Measurements from ENCODE around the gene HSPG2.
A peak's percentile ranks its signal among the peaks of the same experiment; 100 is the strongest.
"Not testable (repeated sequence)": the region's sequence is repeated elsewhere in the genome, so short reads cannot be mapped to it uniquely, and the experiment has no call there.

The HSPG2 gene

GRCh38 chr1:21937034-21937371 is at the start of gene HSPG2:
TSS of gene HSPG2 (minus strand) at chr1:21937310. CDS start at chr1:21937217, 93 bp downstream.
- no peak for DNase-seq

DNA sequence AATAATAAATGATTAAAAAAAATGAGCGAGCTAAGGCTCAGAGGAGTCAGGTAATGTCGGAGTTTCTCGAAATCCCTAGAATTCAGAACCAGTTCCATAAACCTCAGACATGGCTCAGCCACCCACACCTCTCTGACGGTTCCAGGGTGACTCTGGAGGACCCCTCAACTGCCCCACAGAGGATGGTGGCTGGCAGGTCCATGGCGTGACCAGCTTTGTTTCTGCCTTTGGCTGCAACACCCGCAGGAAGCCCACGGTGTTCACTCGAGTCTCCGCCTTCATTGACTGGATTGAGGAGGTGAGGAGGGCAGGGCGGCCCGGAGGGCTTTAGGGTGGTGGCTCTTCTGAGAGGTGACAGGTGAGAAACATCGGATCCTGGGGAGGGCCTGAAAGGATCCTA is 49.3 kb upstream of the HSPG2 start:
- not testable (repeated sequence) for DNase-seq

DNA sequence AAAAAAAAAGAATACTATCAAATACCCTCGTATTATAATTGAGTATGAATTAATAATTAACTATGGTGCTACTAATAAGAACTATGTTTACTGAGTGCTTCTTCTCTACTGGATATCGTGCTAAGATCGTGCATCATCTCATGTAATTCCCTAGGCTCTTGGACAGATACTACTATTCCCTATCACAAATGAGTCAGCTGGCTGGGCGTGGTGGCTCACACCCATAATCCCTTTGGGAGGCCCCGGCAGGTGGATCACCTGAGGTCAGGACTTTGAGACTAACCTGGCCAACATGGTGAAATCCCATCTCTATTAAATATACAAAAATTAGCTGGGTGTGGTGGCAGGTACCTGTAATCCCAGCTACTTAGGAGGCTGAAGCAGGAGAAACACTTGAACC is 48.8 kb upstream of the HSPG2 start:
- DNase-seq: not testable (repeated sequence)

GRCh38 chr1:21983539-21983938 is 46.4 kb upstream of the HSPG2 start:
- not testable (repeated sequence) for DNase-seq

DNA sequence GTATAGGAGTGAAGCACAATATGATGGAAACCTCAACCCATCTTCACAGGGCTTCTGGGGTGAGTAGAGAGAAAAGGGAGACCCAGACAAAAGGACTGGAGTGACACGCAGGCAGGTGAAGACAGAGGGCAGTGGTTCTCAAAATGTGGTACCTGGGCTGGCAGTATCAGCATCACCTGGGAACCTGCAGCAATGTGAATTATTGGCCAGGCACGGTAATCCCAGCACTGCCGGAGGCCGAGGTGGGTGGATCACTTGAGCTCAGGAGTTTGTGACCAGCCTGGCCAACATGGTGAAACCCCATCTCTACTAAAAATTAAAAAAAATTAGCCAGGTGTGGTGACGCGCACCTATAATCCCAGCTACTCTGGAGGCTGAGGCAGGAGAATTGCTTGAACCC is 45.0 kb upstream of the HSPG2 start:
- not testable (repeated sequence) for DNase-seq

DNA sequence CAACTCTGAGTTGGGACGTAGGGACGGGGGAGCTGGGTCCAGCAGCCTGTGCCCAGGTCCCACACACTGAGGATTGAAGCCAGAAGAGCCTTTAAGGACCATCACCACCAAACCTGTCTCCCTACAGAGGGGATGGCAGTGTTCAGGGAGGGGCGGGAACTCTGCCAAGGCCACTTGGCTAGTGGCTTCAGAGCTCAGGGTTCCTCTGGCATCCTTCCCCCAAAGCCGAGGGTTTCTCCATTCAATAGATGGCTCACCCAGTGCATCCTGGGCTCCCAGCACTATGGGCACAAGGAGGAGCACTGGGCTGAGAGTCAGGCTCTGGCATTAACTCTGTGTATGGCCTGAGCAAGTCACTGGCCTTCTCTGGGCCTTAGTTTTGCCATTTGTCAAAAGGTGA is 44.1 kb upstream of the HSPG2 start:
- not testable (repeated sequence) for DNase-seq

DNA sequence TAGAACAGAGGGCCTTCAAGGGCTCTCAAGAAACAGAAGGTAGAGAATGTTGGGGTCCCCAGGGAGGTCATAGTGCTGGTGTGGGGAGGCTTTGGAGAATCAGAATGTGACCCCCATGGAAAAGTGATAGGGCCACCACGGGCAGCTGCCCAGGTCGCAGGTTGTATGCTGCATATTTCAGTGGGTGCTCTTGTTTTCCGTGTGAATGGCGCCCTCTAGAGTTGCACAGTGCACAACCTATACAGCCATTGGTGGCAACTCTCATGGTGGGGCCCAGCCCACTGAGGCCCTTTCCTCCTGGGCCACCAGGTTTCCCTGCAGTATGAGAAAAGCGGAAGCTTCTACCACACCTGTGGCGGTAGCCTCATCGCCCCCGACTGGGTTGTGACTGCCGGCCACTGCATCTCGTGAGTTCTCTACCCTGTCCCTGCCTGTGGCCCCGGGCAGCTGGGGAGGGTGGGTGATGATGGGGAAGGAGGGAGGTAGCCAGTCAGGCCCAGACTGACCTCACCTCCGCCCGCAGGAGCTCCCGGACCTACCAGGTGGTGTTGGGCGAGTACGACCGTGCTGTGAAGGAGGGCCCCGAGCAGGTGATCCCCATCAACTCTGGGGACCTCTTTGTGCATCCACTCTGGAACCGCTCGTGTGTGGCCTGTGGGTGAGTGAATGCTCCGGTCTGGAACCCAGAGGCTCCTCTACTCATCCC is 43.6 kb upstream of the HSPG2 start:
- not testable (repeated sequence) for DNase-seq

GRCh38 chr1:21978209-21978608 is 41.1 kb upstream of the HSPG2 start:
- not testable (repeated sequence) for DNase-seq

GRCh38 chr1:21976703-21977239 is 39.7 kb upstream of the HSPG2 start, which contains the start of gene CELA3B:
TSS of gene CELA3B (plus strand) at chr1:21977022. CDS start at chr1:21977040, 18 bp downstream.
- DNase-seq: not testable (repeated sequence)

- DNase-seq: not testable (repeated sequence)
These were observed 38.2 kb upstream of the HSPG2 start for GRCh38 chr1:21975296-21975695.

DNA sequence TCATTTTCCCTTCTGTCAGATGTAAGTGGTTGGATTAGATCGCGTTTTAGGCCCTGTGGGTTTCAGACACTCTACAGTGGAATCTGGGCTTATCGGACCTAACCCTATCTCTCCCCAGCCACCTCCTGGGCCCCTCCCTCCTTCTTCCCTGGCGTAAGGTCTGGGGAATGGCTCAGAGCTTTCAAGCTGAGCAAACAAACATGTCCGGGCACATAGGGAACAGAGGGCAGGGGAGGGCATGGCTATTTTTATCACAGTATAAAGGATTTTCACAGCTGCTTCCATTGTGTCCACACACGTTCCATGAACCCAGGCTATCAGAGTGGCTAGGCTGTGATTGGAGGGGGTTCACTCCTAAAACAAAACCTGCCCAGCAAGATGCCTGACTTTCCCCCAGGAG is 37.6 kb upstream of the HSPG2 start:
- not testable (repeated sequence) for DNase-seq

DNA sequence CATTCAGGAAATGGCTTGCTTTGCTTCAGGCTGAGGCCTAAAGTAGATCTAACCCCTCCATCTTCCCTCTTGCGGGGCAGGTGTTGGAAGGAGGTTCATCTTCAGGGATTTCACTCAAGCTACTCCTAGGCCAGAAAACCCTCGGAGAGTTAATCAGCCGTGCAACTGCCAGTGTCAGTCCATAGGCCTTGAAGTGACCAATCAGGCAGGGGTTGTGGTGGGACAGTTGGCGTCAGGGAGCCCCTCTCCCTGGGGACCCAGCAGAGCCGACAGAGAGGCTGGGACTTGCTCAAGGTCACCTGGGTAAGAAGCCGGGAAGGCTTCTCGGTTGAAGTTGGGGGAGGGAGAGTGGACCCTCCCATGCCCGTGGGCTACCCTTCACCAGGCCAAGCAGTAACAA is 36.8 kb upstream of the HSPG2 start:
- not testable (repeated sequence) for DNase-seq

GRCh38 chr1:21972973-21973441 is 35.9 kb upstream of the HSPG2 start:
- not testable (repeated sequence) for DNase-seq

- not testable (repeated sequence) for DNase-seq
These were observed 33.4 kb upstream of the HSPG2 start for GRCh38 chr1:21970523-21970922.

DNA sequence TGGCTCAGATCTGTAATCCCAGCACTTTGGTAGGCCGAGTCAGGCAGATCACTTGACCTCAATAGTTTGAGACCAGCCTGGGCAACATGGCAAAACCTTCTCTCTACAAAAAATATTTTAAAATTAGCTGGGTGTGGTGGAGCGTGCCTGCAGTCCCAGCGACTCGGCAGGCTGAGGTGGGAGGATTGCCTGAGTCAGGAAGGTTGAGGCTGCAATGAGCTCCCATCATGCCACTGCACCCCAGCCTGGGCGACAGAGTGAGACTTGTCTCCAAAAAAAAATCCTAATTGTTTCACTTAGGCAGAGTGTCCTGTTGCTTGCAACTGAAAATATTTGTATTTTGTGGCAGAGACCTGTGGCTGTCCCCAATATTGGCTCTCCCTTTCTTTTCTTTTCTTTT is 32.0 kb upstream of the HSPG2 start:
- not testable (repeated sequence) for DNase-seq

DNA sequence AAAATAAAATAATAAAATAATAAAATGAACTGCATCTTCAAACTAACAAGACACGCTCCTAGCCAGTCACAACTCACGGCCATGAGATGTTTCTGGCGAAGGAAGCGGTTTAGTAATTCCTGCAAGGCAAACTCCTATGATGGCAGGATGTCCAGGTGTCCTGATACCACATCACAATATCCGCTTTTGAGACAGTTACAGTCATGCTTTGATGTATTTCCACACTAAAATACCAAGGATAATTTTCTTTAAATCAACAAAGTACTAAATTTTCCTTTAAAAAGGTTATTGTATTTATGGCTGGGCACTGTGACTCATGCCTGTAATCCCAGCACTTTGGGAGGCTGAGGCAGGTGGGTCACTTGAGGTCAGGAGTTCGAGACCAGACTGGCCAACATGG is 30.1 kb upstream of the HSPG2 start:
- not testable (repeated sequence) for DNase-seq

GRCh38 chr1:21966247-21967000 is 29.3 kb upstream of the HSPG2 start:
- DNase-seq: peak; percentile 65

DNA sequence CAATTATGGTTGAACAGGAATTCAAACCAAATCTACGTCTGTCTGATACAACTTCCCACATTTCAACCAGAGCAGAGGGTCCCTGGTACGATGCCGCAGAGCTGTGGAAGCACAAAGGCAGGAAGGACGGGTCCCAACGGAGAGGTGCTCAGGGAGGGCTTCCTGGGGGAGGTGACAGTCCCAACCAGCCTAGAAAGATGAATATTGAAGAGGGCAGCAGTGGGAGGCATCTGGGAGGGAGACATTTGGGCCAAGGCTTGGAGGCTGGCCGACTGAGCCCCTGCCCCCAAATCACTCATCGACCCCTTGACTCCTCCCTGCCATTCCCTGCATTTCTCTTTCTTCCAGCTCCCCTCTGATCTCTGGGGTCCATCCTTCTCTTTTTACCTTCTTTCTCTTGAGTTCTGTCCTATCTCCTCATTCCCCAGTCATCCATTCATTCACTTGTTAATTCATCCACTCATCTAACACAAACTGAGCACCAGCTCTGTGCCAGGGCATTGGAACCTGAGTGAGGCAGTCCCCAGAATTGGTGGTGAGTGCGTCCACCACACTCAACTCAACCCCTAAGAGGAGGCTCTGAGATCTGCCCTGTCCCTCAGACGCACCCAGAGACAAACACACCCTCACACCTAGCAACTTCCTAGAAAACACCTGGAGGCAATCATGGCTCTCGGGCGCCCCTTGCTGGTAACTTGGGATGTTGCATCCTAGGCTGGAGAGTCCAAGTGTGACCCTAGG is 26.5 kb upstream of the HSPG2 start:
- DNase-seq: peak; percentile 58

- no peak for DNase-seq
These were observed 24.7 kb upstream of the HSPG2 start for GRCh38 chr1:21961799-21962198.

DNA sequence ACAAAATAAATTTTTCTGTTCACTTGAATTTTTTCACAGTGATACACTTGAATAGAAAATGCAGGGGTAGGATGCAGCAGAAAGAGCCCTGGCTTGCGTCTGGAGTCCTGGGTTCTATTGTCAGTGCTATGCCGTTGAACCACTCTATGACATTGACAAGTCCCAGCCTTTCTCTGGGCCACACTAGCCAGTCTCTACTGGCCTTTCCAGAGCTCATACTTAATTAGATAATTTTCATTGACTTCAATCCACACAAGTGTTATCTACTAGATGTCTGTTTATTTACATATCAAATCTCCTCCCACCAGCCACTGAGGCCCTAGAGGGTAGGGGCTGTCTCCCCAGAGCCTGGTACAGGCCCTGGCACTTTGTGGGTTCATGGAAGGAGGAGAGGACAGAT is 24.2 kb upstream of the HSPG2 start:
- no peak for DNase-seq

GRCh38 chr1:21956720-21957552 is 19.8 kb upstream of the HSPG2 start:
- no peak for DNase-seq
